H1 (cell line): ENCODE results near the gene USP49. TPM values are rescaled to one million over a fixed set of nuclear protein-coding genes. Genes with fewer than 3 reads are reported as not detected.

Experiments used
- KDM5A ChIP-seq: fragments of 200-600 bp; IDR thresholded peaks from 2 replicates; pipeline ENCODE4 v1.7.1; 2012; ENCODE audit warnings: mild to moderate bottlenecking, low read length, inconsistent platforms, mixed read lengths
- POU5F1 ChIP-seq: IDR thresholded peaks from 2 replicates; pipeline ENCODE4 v1.6.1; 2011; ENCODE audit warnings: low read depth, mild to moderate bottlenecking, low read length, moderate library complexity
- SIX5 ChIP-seq: IDR thresholded peaks from 2 replicates; pipeline ENCODE4 v1.6.1; 2011; ENCODE audit warnings: mild to moderate bottlenecking, low read depth, low read length
- ZNF274 ChIP-seq: IDR thresholded peaks from 2 replicates; pipeline ENCODE4 v1.7.0; 2012; ENCODE audit warnings: low read length, borderline replicate concordance; ENCODE audit errors: extremely low read depth
- polyA plus RNA-seq, 7 experiments: library from polyadenylated mRNA; depleted of rRNA in 3 of 7; stranded (reverse) in 5 of 7; unstranded in 2 of 7; fragments of >200 nt in 5 of 7; fragments of 200-250 nt in 2 of 7; gene quantifications; 1 replicate in 5 of 7; 2 replicates in 1 of 7; 4 replicates in 1 of 7; pipeline versions ENCODE4 v1.2.1 to v1.2.3, GENCODE V29; 2011 to 2013; ENCODE audit warnings: missing spikeins in 2 of 7, mixed read lengths in 2 of 7
- total RNA-seq: library from RNA; stranded (reverse); fragmentation: NEBNext Ultra II Directional; extraction: Animal tissue kit (Norgen Biotek cat#: 25700); gene quantifications from 2 replicates; pipeline ENCODE4 v1.2.1, GENCODE V29; 2021
- TF ChIP-seq, protein P1 (sequence below): fragments of 300-600 bp; sonication (generic); IDR thresholded peaks from 2 replicates; pipeline ENCODE4 v1.7.1; 2012; ENCODE audit warnings: low read length, moderate library complexity, mild to moderate bottlenecking, inconsistent platforms; ENCODE audit not compliant: insufficient replicate concordance

The USP49 gene
- total and polyA plus RNA-seq, 2 of the 8 experiments (the other 6 are each of a cell fraction or from before 2014, with no cell fraction given), result 6.9 to 24.4 TPM

GRCh38 chr6:41774841-41775240 is 120.3 kb downstream of the USP49 start (continued):
- TF ChIP-seq, protein P1, sequence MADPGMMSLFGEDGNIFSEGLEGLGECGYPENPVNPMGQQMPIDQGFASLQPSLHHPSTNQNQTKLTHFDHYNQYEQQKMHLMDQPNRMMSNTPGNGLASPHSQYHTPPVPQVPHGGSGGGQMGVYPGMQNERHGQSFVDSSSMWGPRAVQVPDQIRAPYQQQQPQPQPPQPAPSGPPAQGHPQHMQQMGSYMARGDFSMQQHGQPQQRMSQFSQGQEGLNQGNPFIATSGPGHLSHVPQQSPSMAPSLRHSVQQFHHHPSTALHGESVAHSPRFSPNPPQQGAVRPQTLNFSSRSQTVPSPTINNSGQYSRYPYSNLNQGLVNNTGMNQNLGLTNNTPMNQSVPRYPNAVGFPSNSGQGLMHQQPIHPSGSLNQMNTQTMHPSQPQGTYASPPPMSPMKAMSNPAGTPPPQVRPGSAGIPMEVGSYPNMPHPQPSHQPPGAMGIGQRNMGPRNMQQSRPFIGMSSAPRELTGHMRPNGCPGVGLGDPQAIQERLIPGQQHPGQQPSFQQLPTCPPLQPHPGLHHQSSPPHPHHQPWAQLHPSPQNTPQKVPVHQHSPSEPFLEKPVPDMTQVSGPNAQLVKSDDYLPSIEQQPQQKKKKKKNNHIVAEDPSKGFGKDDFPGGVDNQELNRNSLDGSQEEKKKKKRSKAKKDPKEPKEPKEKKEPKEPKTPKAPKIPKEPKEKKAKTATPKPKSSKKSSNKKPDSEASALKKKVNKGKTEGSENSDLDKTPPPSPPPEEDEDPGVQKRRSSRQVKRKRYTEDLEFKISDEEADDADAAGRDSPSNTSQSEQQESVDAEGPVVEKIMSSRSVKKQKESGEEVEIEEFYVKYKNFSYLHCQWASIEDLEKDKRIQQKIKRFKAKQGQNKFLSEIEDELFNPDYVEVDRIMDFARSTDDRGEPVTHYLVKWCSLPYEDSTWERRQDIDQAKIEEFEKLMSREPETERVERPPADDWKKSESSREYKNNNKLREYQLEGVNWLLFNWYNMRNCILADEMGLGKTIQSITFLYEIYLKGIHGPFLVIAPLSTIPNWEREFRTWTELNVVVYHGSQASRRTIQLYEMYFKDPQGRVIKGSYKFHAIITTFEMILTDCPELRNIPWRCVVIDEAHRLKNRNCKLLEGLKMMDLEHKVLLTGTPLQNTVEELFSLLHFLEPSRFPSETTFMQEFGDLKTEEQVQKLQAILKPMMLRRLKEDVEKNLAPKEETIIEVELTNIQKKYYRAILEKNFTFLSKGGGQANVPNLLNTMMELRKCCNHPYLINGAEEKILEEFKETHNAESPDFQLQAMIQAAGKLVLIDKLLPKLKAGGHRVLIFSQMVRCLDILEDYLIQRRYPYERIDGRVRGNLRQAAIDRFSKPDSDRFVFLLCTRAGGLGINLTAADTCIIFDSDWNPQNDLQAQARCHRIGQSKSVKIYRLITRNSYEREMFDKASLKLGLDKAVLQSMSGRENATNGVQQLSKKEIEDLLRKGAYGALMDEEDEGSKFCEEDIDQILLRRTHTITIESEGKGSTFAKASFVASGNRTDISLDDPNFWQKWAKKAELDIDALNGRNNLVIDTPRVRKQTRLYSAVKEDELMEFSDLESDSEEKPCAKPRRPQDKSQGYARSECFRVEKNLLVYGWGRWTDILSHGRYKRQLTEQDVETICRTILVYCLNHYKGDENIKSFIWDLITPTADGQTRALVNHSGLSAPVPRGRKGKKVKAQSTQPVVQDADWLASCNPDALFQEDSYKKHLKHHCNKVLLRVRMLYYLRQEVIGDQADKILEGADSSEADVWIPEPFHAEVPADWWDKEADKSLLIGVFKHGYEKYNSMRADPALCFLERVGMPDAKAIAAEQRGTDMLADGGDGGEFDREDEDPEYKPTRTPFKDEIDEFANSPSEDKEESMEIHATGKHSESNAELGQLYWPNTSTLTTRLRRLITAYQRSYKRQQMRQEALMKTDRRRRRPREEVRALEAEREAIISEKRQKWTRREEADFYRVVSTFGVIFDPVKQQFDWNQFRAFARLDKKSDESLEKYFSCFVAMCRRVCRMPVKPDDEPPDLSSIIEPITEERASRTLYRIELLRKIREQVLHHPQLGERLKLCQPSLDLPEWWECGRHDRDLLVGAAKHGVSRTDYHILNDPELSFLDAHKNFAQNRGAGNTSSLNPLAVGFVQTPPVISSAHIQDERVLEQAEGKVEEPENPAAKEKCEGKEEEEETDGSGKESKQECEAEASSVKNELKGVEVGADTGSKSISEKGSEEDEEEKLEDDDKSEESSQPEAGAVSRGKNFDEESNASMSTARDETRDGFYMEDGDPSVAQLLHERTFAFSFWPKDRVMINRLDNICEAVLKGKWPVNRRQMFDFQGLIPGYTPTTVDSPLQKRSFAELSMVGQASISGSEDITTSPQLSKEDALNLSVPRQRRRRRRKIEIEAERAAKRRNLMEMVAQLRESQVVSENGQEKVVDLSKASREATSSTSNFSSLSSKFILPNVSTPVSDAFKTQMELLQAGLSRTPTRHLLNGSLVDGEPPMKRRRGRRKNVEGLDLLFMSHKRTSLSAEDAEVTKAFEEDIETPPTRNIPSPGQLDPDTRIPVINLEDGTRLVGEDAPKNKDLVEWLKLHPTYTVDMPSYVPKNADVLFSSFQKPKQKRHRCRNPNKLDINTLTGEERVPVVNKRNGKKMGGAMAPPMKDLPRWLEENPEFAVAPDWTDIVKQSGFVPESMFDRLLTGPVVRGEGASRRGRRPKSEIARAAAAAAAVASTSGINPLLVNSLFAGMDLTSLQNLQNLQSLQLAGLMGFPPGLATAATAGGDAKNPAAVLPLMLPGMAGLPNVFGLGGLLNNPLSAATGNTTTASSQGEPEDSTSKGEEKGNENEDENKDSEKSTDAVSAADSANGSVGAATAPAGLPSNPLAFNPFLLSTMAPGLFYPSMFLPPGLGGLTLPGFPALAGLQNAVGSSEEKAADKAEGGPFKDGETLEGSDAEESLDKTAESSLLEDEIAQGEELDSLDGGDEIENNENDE, result no peak
- TF ChIP-seq POU5F1 (no peak), KDM5A (no peak), SIX5 (no peak), ZNF274 (no peak)
